Epithelial cell of prostate (primary cell): ENCODE data around the gene PAQR9.

ENCODE experiments used
- DNase-seq: peaks from one replicate; pipeline ENCODE4 v3.0.0-alpha.2; 2011; ENCODE audit warnings: low read depth, low spot score
- H3K27ac ChIP-seq: fragments of 450-650 bp; 2 replicates; pipeline ENCODE4 v1.5.1; 2017; ENCODE audit warnings: mild to moderate bottlenecking

Gene PAQR9

GRCh38 chr3:142983318-142983717 lies 19.8 kb upstream of the PAQR9 start:
- no peak overlapping the region for H3K27ac ChIP-seq
- no peak for DNase-seq

GRCh38 chr3:142982038-142982773 lies 18.7 kb upstream of the PAQR9 start:
- DNase-seq: no peak
- H3K27ac ChIP-seq: no peak overlapping the region

- no peak for DNase-seq
- H3K27ac ChIP-seq: no peak overlapping the region
Observed at GRCh38 chr3:142981108-142981507, 17.6 kb upstream of the PAQR9 start.

- DNase-seq: no peak
- peak overlapping the region; percentile 31 for H3K27ac ChIP-seq
Observed at GRCh38 chr3:142977399-142977728, 13.9 kb upstream of the PAQR9 start.

- H3K27ac ChIP-seq: peak overlapping the region; percentile 31
Observed at GRCh38 chr3:142976621-142977398, 13.3 kb upstream of the PAQR9 start.

GRCh38 chr3:142975316-142975995 lies 12.0 kb upstream of the PAQR9 start:
- no peak for DNase-seq
- no peak overlapping the region for H3K27ac ChIP-seq

More at GRCh38 chr3:142976621-142977398, 13.3 kb upstream of the PAQR9 start:
- DNase-seq: no peak

GRCh38 chr3:142973217-142974009 lies 9.9 kb upstream of the PAQR9 start:
- H3K27ac ChIP-seq: no peak overlapping the region
- no peak for DNase-seq

- H3K27ac ChIP-seq: no peak overlapping the region
- no peak for DNase-seq
Observed at GRCh38 chr3:142972092-142972753, 8.7 kb upstream of the PAQR9 start.

GRCh38 chr3:142971431-142971830 lies 8.0 kb upstream of the PAQR9 start:
- no peak overlapping the region for H3K27ac ChIP-seq
- DNase-seq: no peak

GRCh38 chr3:142968319-142969025 lies 5.0 kb upstream of the PAQR9 start:
- no peak overlapping the region for H3K27ac ChIP-seq
- DNase-seq: no peak

GRCh38 chr3:142966808-142967207 lies 3.3 kb upstream of the PAQR9 start:
- no peak overlapping the region for H3K27ac ChIP-seq
- DNase-seq: no peak

GRCh38 chr3:142965581-142965980 lies 2.1 kb upstream of the PAQR9 start:
- no peak overlapping the region for H3K27ac ChIP-seq
- no peak for DNase-seq

- no peak overlapping the region for H3K27ac ChIP-seq
- no peak for DNase-seq
Observed at GRCh38 chr3:142963234-142963515, 299 bp downstream of the PAQR9 start.

GRCh38 chr3:142962520-142963233 lies 797 bp downstream of the PAQR9 start:
- no peak for DNase-seq
- H3K27ac ChIP-seq: no peak overlapping the region

- H3K27ac ChIP-seq: no peak overlapping the region
- DNase-seq: no peak
Observed at GRCh38 chr3:142962175-142962519, 1.3 kb downstream of the PAQR9 start.

- no peak for DNase-seq
- H3K27ac ChIP-seq: no peak overlapping the region
Observed at GRCh38 chr3:142961539-142961938, 1.9 kb downstream of the PAQR9 start.

- DNase-seq: no peak
- H3K27ac ChIP-seq: no peak overlapping the region
Observed at GRCh38 chr3:142960322-142960850, 3.1 kb downstream of the PAQR9 start.

GRCh38 chr3:142958707-142959106 lies 4.8 kb downstream of the PAQR9 start:
- H3K27ac ChIP-seq: peak overlapping the region; percentile 20
- DNase-seq: peak; percentile 93

- no peak overlapping the region for H3K27ac ChIP-seq
Observed at GRCh38 chr3:142953443-142953842, 10.0 kb downstream of the PAQR9 start.

More at GRCh38 chr3:142953443-142953842, 10.0 kb downstream of the PAQR9 start:
- no peak for DNase-seq
